Inflammatory macrophage treated with lipopolysaccharide for 4 hours (primary cell): Measurements from ENCODE around the gene TMA7.
"Not testable (repeated sequence)": the region's sequence is repeated elsewhere in the genome, so short reads cannot be mapped to it uniquely, and the experiment has no call there.

Experiments
- DNase-seq: peaks from one replicate; pipeline ENCODE4 v3.0.0-alpha.2; 2020

Gene TMA7

DNA sequence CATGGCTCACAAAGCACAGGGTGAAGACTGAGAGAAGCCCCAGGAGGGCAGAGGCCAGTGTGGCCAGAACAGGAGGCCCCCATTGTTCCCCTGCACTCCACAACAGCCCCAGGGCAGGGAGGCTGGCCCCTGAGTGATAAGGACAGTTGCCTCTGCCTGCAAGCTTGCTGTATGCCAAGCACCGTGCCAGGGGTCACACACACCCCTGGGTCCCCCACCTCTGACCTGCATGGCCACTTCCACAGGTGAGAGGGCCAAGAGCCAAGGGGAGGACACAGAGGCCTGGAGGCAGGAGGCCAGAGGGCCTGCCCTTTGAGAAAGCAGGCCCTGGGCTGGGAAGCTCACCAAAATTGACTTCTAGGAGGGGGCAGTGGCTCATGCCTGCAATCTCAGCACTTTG is 30.2 kb downstream of the TMA7 start:
- DNase-seq = no peak

DNA sequence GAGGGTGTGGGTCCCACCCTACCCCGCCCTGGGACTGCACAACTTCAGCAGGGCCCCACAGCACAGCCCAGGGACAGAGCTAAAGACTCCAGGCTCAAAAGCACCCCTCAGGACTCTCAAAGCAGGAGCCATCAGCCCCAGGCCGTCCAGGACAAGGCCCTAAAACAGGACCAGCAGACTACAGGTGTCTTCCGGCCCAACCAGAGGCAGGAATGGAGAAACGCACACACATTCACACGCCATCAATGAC is 32.5 kb downstream of the TMA7 start:
- DNase-seq = peak; percentile 28

DNA sequence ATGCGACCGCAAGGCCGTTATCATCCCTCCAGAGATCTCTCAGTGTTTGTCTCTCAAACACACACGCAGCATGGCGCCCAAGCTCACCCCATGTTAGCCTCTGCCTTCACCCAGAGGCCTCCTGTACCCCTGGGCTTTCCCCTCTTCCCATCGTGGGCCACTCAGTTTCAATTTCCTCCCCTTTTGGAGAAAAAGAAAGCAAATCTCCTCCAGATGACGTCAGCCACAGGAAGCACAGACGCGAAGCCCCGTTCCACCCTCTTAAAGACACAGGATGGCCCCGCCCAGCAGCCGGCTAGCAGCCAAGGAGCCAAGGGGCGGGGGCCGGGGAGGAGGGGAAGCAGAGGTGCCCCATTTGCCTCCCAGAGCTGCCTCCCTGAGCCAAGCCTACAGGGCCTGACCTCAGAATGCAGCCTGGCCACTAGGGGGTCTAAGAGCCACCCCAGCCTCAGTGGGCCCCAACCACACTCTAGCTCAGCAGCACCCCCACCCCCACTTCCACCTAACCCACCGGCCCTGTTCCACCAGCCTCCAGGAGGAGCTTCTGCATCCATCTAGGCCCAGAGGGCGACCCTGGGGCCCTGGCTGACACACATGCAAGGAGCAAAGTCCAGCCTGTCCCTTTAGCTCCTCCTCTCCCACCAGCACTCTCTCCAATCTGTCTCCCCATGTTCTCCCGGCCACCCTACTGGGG is 33.0 kb downstream of the TMA7 start:
- peak; percentile 100 for DNase-seq

DNA sequence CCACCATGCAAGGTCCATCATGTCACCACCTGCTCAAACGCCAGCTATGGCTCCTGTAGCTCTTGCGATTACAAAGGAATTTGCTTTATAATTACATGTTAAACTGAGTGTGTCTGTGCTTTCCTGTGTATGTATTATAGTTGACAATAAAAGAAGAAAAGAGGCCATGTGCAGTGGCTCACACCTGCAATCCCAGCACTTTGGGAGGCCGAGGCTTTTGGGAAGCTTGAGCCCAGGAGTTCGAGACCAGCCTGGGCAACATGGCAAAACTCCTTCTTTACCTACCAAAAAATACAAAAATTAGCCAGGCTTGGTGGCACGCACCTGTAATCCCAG is 33.5 kb downstream of the TMA7 start:
- DNase-seq = no peak

DNA sequence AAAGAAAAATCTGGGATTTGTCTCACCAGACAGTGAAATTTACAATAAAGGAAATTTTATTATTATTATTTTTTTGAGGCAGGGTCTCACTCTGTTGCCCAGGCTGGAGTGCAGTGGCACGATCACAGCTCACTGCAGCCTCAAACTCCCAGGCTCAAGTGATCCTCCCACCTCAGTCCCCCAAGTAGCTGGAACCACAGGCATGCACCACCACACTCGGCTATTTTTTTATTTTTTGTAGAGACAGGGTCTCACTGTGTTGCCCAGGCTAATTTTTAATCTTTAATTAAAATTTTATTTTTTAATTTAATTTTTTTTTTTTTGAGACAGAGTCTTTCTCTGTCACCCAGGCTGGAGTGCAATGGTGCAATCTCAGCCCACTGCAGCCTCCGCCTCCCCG is 34.0 kb downstream of the TMA7 start:
- DNase-seq = not testable (repeated sequence)

- DNase-seq = no peak
Observed at GRCh38 chr3:48474619-48475018, 34.6 kb downstream of the TMA7 start.

DNA sequence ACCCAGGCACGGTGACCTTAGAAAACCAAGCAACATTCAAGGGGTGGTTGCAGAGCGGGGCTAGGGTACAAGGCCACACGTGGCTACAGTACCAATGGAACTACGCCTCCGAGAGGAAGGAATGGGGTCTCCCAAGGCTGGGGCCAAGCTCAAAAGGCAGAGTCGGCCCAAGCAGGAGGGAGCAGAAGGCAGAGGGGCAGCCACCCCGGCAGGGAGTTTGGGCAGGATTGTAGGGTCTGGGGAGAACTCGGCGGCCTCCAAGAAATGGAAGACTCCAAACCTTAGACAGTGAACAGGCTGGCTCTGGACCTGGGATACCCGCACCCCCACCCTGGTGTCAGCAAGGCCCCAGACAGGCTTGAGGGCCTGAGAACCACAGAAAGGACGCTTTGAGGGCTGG is 35.1 kb downstream of the TMA7 start:
- no peak for DNase-seq

DNA sequence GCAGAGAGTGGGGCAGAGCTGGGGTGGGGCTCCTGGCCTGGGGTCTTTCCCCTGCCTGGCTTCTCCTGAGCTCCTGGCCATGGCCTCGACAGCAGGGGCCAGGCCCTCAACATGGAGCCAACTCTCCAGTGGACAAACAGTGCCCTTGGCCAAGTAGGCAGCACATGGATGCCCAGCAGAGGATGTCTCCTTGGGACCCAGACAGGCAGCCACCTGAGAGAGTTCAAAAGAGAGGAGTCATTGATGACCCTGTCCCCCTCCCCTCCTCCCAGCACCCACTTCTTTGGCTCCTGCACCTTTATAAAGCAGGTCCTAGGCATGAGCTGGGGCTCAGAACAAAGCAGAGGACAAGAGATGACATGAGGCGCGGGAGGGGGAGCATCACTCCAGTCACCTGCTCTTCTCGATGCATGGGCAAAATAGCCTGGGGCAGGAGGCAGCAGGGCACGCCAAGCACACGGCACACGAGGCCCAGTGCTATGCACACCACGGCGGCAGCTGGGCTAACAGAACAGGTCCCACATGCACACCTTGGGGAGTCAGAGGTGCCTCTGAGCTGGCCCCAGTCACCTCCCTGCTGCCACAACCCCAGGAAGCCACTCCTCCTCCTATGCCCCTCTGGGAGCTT is 36.5 kb downstream of the TMA7 start:
- no peak for DNase-seq

- DNase-seq = no peak
Observed at GRCh38 chr3:48477959-48478520, 38.0 kb downstream of the TMA7 start.

GRCh38 chr3:48478626-48479555 is 38.8 kb downstream of the TMA7 start:
- DNase-seq = no peak

DNA sequence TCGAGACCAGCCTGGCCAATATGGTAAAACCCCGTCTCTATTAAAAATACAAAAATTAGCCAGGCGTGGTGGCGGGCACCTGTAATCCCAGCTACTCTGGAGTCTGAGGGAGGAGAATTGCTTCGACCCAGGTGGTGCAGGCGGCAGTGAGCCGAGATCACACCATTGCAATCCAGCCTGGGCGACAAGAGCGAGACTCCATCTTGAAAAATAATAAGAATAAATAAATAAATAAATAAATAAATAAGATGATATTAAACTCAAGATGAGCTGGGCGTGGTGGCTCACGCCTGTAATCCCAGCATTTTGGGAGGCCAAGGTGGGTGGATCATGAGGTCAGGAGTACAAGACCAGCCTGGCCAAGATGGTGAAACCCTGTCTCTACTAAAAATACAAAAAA is 40.8 kb downstream of the TMA7 start:
- not testable (repeated sequence) for DNase-seq

DNA sequence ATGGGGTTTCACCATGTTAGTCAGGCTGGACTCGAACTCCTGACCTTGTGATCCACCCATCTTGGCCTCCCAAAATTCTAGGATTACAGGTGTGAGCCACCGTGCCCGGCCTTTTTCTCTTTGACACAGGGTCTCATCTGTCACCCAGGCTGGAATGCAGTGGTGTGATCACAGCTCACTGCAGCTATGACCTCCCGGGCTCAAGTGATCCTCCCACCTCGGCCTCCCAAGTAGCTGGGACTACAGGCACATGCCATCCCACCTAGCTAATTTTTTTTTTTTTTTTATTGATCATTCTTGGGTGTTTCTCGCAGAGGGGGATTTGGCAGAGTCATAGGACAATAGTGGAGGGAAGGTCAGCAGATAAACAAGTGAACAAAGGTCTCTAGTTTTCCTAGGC is 42.8 kb downstream of the TMA7 start:
- DNase-seq = not testable (repeated sequence)

DNA sequence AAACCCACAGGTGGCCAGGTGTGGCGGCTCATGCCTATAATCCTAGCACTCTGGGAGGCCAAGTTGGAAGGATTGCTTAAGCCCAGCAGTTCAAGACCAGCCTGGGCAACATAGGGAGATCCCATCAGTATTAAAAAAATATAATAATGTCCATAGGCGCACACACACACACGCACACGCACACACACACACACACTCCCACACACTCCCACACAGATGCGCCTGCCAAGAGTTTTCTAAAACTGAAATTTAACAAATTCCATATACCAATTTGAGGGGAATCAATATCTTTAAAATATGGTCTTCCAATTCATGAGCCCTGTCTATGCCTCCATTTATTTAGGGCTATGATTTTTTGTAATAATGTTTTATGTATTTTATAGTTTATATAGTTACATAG is 46.9 kb downstream of the TMA7 start:
- no peak for DNase-seq

DNA sequence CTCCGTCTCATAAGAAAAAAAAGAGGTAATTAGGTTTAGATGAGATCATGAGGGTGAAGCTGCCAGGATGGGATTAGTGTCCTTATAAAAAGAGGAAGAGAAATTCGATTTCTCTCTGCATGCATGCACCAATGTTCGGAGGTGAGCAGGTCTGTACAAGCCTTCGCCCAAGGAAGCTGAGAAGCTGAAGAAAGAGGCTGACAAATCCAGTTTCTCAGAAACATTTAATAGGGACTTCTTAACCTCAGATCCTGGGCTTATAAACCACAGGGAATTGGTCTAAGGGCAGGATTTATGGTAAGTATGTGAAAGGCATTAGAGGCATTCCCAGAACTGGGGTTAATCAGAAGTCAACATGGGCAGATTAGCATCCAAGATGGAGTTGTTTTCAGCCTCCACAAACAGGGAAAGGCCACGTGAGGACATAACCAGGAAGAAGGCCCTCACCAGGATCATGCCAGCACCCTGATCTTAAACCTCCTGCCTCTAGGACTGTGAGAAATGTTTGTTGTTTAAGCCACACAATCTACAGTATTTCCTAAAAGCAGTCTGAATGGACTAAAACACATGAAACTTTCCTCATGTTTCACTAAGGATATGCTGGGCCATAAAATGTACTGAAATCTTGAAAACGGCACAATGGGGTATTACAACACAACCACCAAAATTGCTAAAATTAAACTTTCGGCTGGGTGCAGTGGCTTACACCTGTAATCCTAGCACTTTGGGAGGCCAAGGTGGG is 52.6 kb downstream of the TMA7 start:
- DNase-seq = peak; percentile 66

GRCh38 chr3:48493203-48493501 is 53.1 kb downstream of the TMA7 start:
- DNase-seq = no peak
